Activated CD4-positive, alpha-beta T cell treated with anti-CD3 and anti-CD28 coated beads for 36 hours (primary cell): Measurements from ENCODE around the gene ALS2. TPM values are rescaled to one million over a fixed set of nuclear protein-coding genes. Genes with fewer than 3 reads are reported as not detected.

ENCODE experiments used
- ATAC-seq: fragments of 200-7000 bp; cut with Tn5 transposase; one replicate; pipeline ENCODE4 v1.10.0; 2021; ENCODE audit warnings: mild to moderate bottlenecking, moderate library complexity
- CTCF ChIA-PET: fragments of 350-600 bp; sonication (Branson Sonifier 250); formaldehyde crosslinking; loops from one replicate; lab custom pipeline; 2021; ENCODE audit warnings: antibody characterized with exemption; lab: Charles Lee
- POLR2A ChIA-PET: fragments of 350-600 bp; sonication (Branson Sonifier 250); formaldehyde crosslinking; loops from one replicate; lab custom pipeline; 2021; ENCODE audit warnings: antibody characterized with exemption, inconsistent platforms; lab: Charles Lee
- DNase-seq: peaks from one replicate; pipeline ENCODE4 v3.0.0-alpha.2; 2020
- H3K27ac Mint-ChIP-seq: one replicate; pipeline ENCODE4 v1.8.0; 2021; ENCODE audit warnings: mixed read lengths
- H3K27me3 Mint-ChIP-seq: one replicate; pipeline ENCODE4 v1.8.0; 2021; ENCODE audit warnings: mixed read lengths
- H3K36me3 Mint-ChIP-seq: one replicate; pipeline ENCODE4 v1.8.0; 2021; ENCODE audit warnings: low read depth, mixed read lengths
- H3K4me1 Mint-ChIP-seq: one replicate; pipeline ENCODE4 v1.8.0; 2021; ENCODE audit warnings: mixed read lengths
- H3K4me3 Mint-ChIP-seq: one replicate; pipeline ENCODE4 v1.8.0; 2021; ENCODE audit warnings: mild to moderate bottlenecking, moderate library complexity, mixed read lengths
- H3K9me3 Mint-ChIP-seq: one replicate; pipeline ENCODE4 v1.8.0; 2021; ENCODE audit warnings: low read depth, mixed read lengths
- intact Hi-C, 2 experiments: fragments of 100-400 bp; cut with DNase I in 1 of 2; cut with micrococcal nuclease in 1 of 2; formaldehyde crosslinking; loops; one replicate each; pipeline versions ENCODE4 v1.14.2 to v1.15.1; 2022 to 2024; cut with DNase I, micrococcal nuclease
- total RNA-seq, 2 experiments: library from RNA; stranded (reverse); gene quantifications; one replicate each; pipeline ENCODE4 v1.2.3, GENCODE V29; 2021

The ALS2 gene
- total RNA-seq, 2 experiments from 2014 or later = 12.3 to 12.4 TPM

- H3K4me1 Mint-ChIP-seq = no peaks in the 10 kb centered on the region
- DNase-seq (no peak), ATAC-seq (no peak)
- ChIA-PET POLR2A (no interaction called here), CTCF (no interaction called here)
- intact Hi-C loops = no loop called here
- H3K9me3 Mint-ChIP-seq = no peaks in the 10 kb centered on the region
- H3K27ac Mint-ChIP-seq = no peak overlapping the region
- peaks cover 4% of the 10 kb centered on the region for H3K27me3 Mint-ChIP-seq
- no peaks in the 10 kb centered on the region for H3K36me3 Mint-ChIP-seq
- no peak overlapping the region for H3K4me3 Mint-ChIP-seq
These were observed 10.3 kb upstream of the ALS2 start for GRCh38 chr2:201790989-201791388.

- DNase-seq = no peak
- Mint-ChIP-seq H3K27me3 (peaks cover 4% of the 10 kb centered on the region), H3K4me3 (no peak overlapping the region), H3K36me3 (no peaks in the 10 kb centered on the region), H3K4me1 (no peaks in the 10 kb centered on the region), H3K9me3 (no peaks in the 10 kb centered on the region), H3K27ac (no peak overlapping the region)
- intact Hi-C loops = no loop called here
- POLR2A ChIA-PET = no interaction called here
- ATAC-seq = no peak
- CTCF ChIA-PET = no interaction called here
These were observed 9.6 kb upstream of the ALS2 start for GRCh38 chr2:201790291-201790690.

- Mint-ChIP-seq H3K27me3 (peaks cover 4% of the 10 kb centered on the region), H3K4me1 (no peaks in the 10 kb centered on the region), H3K4me3 (no peak overlapping the region), H3K36me3 (no peaks in the 10 kb centered on the region), H3K9me3 (no peaks in the 10 kb centered on the region), H3K27ac (no peak overlapping the region)
- no peak for ATAC-seq
- DNase-seq = no peak
- ChIA-PET POLR2A (no interaction called here), CTCF (no interaction called here)
- intact Hi-C loops = no loop called here
These were observed 8.7 kb upstream of the ALS2 start for GRCh38 chr2:201789395-201789794.

- no peaks in the 10 kb centered on the region for H3K9me3 Mint-ChIP-seq
- ATAC-seq (no peak), DNase-seq (no peak)
- no peak overlapping the region for H3K27ac Mint-ChIP-seq
- intact Hi-C loops = no loop called here
- POLR2A ChIA-PET = no interaction called here
- no peaks in the 10 kb centered on the region for H3K4me1 Mint-ChIP-seq
- peaks cover 7% of the 10 kb centered on the region for H3K27me3 Mint-ChIP-seq
- CTCF ChIA-PET = no interaction called here
- no peaks in the 10 kb centered on the region for H3K36me3 Mint-ChIP-seq
- H3K4me3 Mint-ChIP-seq = no peak overlapping the region
These were observed 7.6 kb upstream of the ALS2 start for GRCh38 chr2:201788371-201788770.

GRCh38 chr2:201786471-201786870, 5.7 kb upstream of the ALS2 start:
- no peak overlapping the region for H3K4me3 Mint-ChIP-seq
- ChIA-PET POLR2A (no interaction called here), CTCF (no interaction called here)
- no peak for ATAC-seq
- DNase-seq = no peak
- intact Hi-C loops = no loop called here
- H3K4me1 Mint-ChIP-seq = peaks cover 5% of the 10 kb centered on the region
- H3K27me3 Mint-ChIP-seq = peaks cover 10% of the 10 kb centered on the region
- H3K27ac Mint-ChIP-seq = no peak overlapping the region
- H3K36me3 Mint-ChIP-seq = no peaks in the 10 kb centered on the region
- H3K9me3 Mint-ChIP-seq = no peaks in the 10 kb centered on the region

- CTCF ChIA-PET = interaction anchor here (1.0 kb wide), 1 partner anchor 12 kb away, joined by 3 read pairs; no protein-coding TSS in a partner anchor
- no peak overlapping the region for H3K4me3 Mint-ChIP-seq
- ATAC-seq (no peak), DNase-seq (no peak)
- H3K27me3 Mint-ChIP-seq = peaks cover 10% of the 10 kb centered on the region
- intact Hi-C loops = no loop called here
- H3K36me3 Mint-ChIP-seq = no peaks in the 10 kb centered on the region
- no peak overlapping the region for H3K27ac Mint-ChIP-seq
- POLR2A ChIA-PET = no interaction called here
- no peaks in the 10 kb centered on the region for H3K9me3 Mint-ChIP-seq
- peaks cover 9% of the 10 kb centered on the region for H3K4me1 Mint-ChIP-seq
These were observed 4.4 kb upstream of the ALS2 start for GRCh38 chr2:201785135-201785534.

- DNase-seq (no peak), ATAC-seq (no peak)
- ChIA-PET POLR2A (no interaction called here), CTCF (interaction anchor here (0.6 to 1.0 kb wide), 2 partner anchors 12 to 103 kb away, joined by 3 read pairs; no protein-coding TSS in a partner anchor)
- Mint-ChIP-seq H3K4me1 (peaks cover 14% of the 10 kb centered on the region), H3K4me3 (no peak overlapping the region), H3K27me3 (peaks cover 10% of the 10 kb centered on the region), H3K9me3 (no peaks in the 10 kb centered on the region), H3K27ac (no peak overlapping the region), H3K36me3 (no peaks in the 10 kb centered on the region)
- intact Hi-C loops = loop anchor here in 1 of 2 experiments (5.0 kb wide), 1 partner anchor 142 kb away; the partner anchor contains the start of gene TMEM237
These were observed 3.8 kb upstream of the ALS2 start for GRCh38 chr2:201784563-201784962.

GRCh38 chr2:201781557-201782051, 871 bp upstream of the ALS2 start:
- Mint-ChIP-seq H3K4me1 (peaks cover 25% of the 10 kb centered on the region), H3K36me3 (no peaks in the 10 kb centered on the region), H3K4me3 (peak overlapping the region; percentile 84), H3K27me3 (peaks cover 8% of the 10 kb centered on the region), H3K27ac (peak overlapping the region; percentile 92), H3K9me3 (no peaks in the 10 kb centered on the region)
- ChIA-PET POLR2A (interaction anchor here (1.3 kb wide), 1 partner anchor 330 kb away, joined by 5 read pairs; the partner anchor contains the start of genes STRADB and TRAK2), CTCF (interaction anchor here (1.0 to 1.9 kb wide), 2 partner anchors 37 to 341 kb away, joined by 3 to 5 read pairs; no protein-coding TSS in a partner anchor)
- ATAC-seq = peak; percentile 14
- intact Hi-C loops = loop anchor here (1.0 to 5.0 kb wide), 9 partner anchors 139 to 1457 kb away; partner anchors contain the start of genes FZD7 (in 2 of the 2), BMPR2 (in 1 of the 2), CYP20A1 (in 1 of the 2) and NBEAL1 (in 1 of the 2)
- peak; percentile 29 for DNase-seq

- Mint-ChIP-seq H3K27ac (peak overlapping the region; percentile 71), H3K4me3 (peak overlapping the region; percentile 84), H3K9me3 (no peaks in the 10 kb centered on the region), H3K27me3 (peaks cover 6% of the 10 kb centered on the region), H3K4me1 (peaks cover 25% of the 10 kb centered on the region), H3K36me3 (no peaks in the 10 kb centered on the region)
- DNase-seq (no peak), ATAC-seq (no peak)
- intact Hi-C loops = loop anchor here (1.0 to 10.0 kb wide), 8 partner anchors 138 to 1459 kb away; partner anchors contain the start of genes STRADB (in 2 of the 2), TRAK2 (in 2 of the 2), CYP20A1 (in 1 of the 2) and FZD7 (in 1 of the 2)
- ChIA-PET POLR2A (interaction anchor here (0.6 to 1.3 kb wide), 3 partner anchors 78 to 487 kb away, joined by 3 to 5 read pairs (median 4); partner anchors contain the start of genes STRADB and TRAK2), CTCF (interaction anchor here (0.6 to 1.9 kb wide), 5 partner anchors 12 to 339 kb away, joined by 3 to 5 read pairs (median 4); no protein-coding TSS in a partner anchor)
These were observed 646 bp downstream of the ALS2 start for GRCh38 chr2:201779901-201780673.

GRCh38 chr2:201777869-201778268, 2.9 kb downstream of the ALS2 start:
- H3K9me3 Mint-ChIP-seq = no peaks in the 10 kb centered on the region
- H3K27me3 Mint-ChIP-seq = peaks cover 3% of the 10 kb centered on the region
- DNase-seq = no peak
- no peak overlapping the region for H3K27ac Mint-ChIP-seq
- ChIA-PET CTCF (interaction anchor here (0.6 to 1.0 kb wide), 3 partner anchors 95 to 444 kb away, joined by 3 read pairs; no protein-coding TSS in a partner anchor), POLR2A (no interaction called here)
- intact Hi-C loops = loop anchor here in 1 of 2 experiments (10.0 kb wide), 1 partner anchor 323 kb away; the partner anchor contains the start of genes STRADB and TRAK2
- H3K36me3 Mint-ChIP-seq = no peaks in the 10 kb centered on the region
- no peak overlapping the region for H3K4me3 Mint-ChIP-seq
- no peak for ATAC-seq
- H3K4me1 Mint-ChIP-seq = peaks cover 32% of the 10 kb centered on the region

- H3K36me3 Mint-ChIP-seq = no peaks in the 10 kb centered on the region
- no peak overlapping the region for H3K27ac Mint-ChIP-seq
- intact Hi-C loops = loop anchor here in 1 of 2 experiments (10.0 kb wide), 1 partner anchor 322 kb away; the partner anchor contains the start of genes STRADB and TRAK2
- POLR2A ChIA-PET = no interaction called here
- H3K4me1 Mint-ChIP-seq = peaks cover 32% of the 10 kb centered on the region
- DNase-seq = no peak
- H3K9me3 Mint-ChIP-seq = no peaks in the 10 kb centered on the region
- H3K4me3 Mint-ChIP-seq = no peak overlapping the region
- ATAC-seq = no peak
- CTCF ChIA-PET = no interaction called here
- H3K27me3 Mint-ChIP-seq = no peaks in the 10 kb centered on the region
These were observed 3.7 kb downstream of the ALS2 start for GRCh38 chr2:201777043-201777442.
